ENCODE measurements around the gene TEX52. TPM values are rescaled to one million over a fixed set of nuclear protein-coding genes. Genes with fewer than 3 reads are reported as not detected.

The TEX52 gene
- total RNA-seq, 1 donor from 2014 or later: not detected

DNA sequence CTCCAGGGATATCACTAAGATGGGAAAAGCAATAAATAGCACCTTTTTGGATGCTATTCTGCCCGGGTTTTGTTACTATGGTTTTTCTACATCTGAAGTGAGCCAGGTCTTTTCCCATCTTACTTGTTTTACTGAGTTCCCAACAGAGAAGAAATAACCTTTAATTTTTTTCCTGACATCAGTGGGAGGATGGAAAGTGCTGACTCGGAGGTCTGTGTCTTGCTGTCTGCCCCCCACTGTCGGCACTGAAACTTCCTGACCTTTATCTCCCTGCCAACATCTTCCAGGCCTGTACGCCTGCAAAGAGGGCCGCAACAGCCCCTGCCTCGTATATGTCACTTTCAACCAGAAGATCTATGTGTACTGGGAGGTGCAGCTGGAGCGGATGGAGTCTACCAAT, 33.4 kb downstream of the TEX52 start:
- Histone ChIP-seq H3K4me1 (ENCODE audit: control insufficient read depth in 3 of 3, insufficient read depth in 3 of 3, low read length in 3 of 3) (no peaks in the 10 kb centered on the region), H3K27me3 (ENCODE audit: control insufficient read depth in 3 of 3, insufficient read depth in 3 of 3, low read length in 3 of 3) (no peaks in the 10 kb centered on the region), H3K9ac (ENCODE audit: low read depth in 1 of 3, low read length in 3 of 3) (no peak overlapping the region), H3K36me3 (ENCODE audit: control insufficient read depth in 3 of 3, insufficient read depth in 3 of 3, low read length in 3 of 3) (peaks cover 81 to 90% (median 85%) of the 10 kb centered on the region in 3 donors), H3K4me3 (ENCODE audit: low read length in 3 of 3) (no peak overlapping the region), H3K27ac (ENCODE audit: low read depth, low read length) (no peak overlapping the region), H3K9me3 (ENCODE audit: control insufficient read depth in 3 of 3, low read length in 3 of 3) (no peaks in the 10 kb centered on the region)

DNA sequence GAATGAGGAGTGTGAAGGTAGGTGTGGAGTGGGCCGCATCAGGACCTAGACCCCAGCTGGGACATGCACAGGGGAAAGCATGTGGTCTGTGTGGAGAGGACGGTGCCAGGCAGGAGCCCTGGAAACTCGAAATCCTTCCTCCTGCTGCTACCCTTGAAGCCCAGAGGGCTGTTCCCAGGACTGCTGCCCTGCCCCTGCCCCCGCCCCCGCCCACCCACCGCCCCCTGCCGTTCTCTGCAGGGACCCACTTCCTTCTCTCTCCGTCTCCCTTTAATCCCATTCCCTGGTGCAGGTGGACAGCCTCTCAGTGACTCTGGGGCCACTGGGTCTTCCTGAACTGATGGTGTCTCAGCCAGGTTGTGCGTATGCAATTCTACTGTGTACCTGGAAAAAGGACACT, 36.4 kb downstream of the TEX52 start:
- Histone ChIP-seq H3K27me3 (ENCODE audit: control insufficient read depth in 3 of 3, insufficient read depth in 3 of 3, low read length in 3 of 3) (no peaks in the 10 kb centered on the region), H3K9me3 (ENCODE audit: control insufficient read depth in 3 of 3, low read length in 3 of 3) (no peaks in the 10 kb centered on the region), H3K9ac (ENCODE audit: low read depth in 1 of 3, low read length in 3 of 3) (no peak overlapping the region), H3K4me1 (ENCODE audit: control insufficient read depth in 3 of 3, insufficient read depth in 3 of 3, low read length in 3 of 3) (no peaks in the 10 kb centered on the region), H3K4me3 (ENCODE audit: low read length in 3 of 3) (no peak overlapping the region), H3K36me3 (ENCODE audit: control insufficient read depth in 3 of 3, insufficient read depth in 3 of 3, low read length in 3 of 3) (peaks cover 73 to 75% (median 74%) of the 10 kb centered on the region in 3 donors), H3K27ac (ENCODE audit: low read depth, low read length) (no peak overlapping the region)

DNA sequence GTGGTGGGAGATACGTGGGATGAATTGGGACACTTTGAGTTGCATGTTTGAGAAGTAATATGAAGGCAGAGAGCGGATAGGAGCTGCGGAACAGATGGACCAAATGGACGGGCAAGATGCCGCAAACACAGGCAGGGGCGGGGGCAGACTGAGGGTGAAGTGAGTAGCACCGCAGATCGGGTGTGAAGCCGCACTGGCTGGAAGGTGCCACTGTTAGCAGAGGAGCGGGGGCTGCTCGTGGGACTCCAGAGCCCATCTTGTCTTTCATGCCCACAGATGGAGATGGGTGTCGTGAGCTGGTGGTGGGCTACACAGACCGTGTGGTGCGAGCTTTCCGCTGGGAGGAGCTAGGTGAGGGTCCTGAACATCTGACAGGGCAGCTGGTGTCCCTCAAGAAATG, 37.0 kb downstream of the TEX52 start:
- Histone ChIP-seq H3K4me3 (ENCODE audit: low read length in 3 of 3) (no peak overlapping the region), H3K27ac (ENCODE audit: low read depth, low read length) (no peak overlapping the region), H3K9ac (ENCODE audit: low read depth in 1 of 3, low read length in 3 of 3) (no peak overlapping the region), H3K4me1 (ENCODE audit: control insufficient read depth in 3 of 3, insufficient read depth in 3 of 3, low read length in 3 of 3) (no peaks in the 10 kb centered on the region), H3K36me3 (ENCODE audit: control insufficient read depth in 3 of 3, insufficient read depth in 3 of 3, low read length in 3 of 3) (peaks cover 67 to 71% (median 67%) of the 10 kb centered on the region in 3 donors), H3K27me3 (ENCODE audit: control insufficient read depth in 3 of 3, insufficient read depth in 3 of 3, low read length in 3 of 3) (no peaks in the 10 kb centered on the region), H3K9me3 (ENCODE audit: control insufficient read depth in 3 of 3, low read length in 3 of 3) (no peaks in the 10 kb centered on the region)

DNA sequence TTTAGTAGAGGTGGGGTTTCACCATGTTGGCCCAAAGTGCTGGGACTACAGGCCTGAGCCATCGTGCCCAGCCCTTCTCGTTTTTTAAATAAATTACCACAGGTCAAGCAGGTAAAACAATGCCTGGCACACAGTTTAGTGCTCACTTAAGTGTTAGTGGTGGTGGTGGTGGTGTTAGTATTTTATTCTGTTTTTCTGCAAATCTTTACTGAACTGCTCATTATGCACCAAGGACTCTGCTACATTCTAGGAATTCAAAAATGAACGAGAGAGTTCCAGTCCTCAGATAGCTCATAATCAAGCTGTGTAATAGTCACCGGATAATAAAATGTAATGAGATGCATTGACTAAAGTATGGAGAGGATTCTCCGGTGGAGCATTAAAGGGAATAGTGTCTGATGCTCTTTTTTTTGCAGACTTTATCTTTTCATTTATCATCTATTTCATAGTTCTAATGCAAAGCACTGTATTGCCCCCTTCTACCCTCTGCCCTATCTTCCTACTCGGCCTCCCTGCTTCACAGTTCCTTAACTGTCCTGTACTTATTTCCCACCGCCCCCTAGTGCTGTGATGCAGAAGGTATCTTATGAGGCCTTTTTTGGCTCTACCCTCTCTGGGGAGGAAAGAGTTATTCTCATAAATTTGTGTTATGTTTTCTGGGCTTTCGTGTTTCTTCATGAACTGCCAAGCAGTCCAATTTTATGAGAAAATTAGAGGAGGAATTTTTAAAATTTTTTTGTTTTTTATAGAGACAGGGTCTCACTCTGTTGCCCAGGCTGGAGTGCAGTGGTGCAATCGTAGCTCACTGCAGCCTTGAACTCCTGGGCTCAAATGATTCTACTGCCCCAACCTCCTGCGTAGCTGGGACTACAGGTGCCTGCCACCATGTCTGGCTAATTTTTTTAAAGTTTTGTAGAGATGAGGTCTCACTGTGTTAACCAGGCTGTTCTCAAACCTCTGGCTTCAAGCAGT, 43.3 kb downstream of the TEX52 start:
- peak overlapping the region; percentile 86 to 100 (median 91) for H3K4me3 ChIP-seq (ENCODE audit: low read length in 3 of 3)
- peaks cover 12 to 22% (median 16%) of the 10 kb centered on the region in 3 donors for H3K36me3 ChIP-seq (ENCODE audit: control insufficient read depth in 3 of 3, insufficient read depth in 3 of 3, low read length in 3 of 3)
- H3K4me1 ChIP-seq (ENCODE audit: control insufficient read depth in 3 of 3, insufficient read depth in 3 of 3, low read length in 3 of 3): peaks cover 12 to 18% (median 12%) of the 10 kb centered on the region in 3 donors
- H3K9me3 ChIP-seq (ENCODE audit: control insufficient read depth in 3 of 3, low read length in 3 of 3): no peaks in the 10 kb centered on the region
- H3K27ac ChIP-seq (ENCODE audit: low read depth, low read length): peak overlapping the region; percentile 83
- no peaks in the 10 kb centered on the region for H3K27me3 ChIP-seq (ENCODE audit: control insufficient read depth in 3 of 3, insufficient read depth in 3 of 3, low read length in 3 of 3)
- peak overlapping the region; percentile 73 to 100 (median 89) for H3K9ac ChIP-seq (ENCODE audit: low read depth in 1 of 3, low read length in 3 of 3)

DNA sequence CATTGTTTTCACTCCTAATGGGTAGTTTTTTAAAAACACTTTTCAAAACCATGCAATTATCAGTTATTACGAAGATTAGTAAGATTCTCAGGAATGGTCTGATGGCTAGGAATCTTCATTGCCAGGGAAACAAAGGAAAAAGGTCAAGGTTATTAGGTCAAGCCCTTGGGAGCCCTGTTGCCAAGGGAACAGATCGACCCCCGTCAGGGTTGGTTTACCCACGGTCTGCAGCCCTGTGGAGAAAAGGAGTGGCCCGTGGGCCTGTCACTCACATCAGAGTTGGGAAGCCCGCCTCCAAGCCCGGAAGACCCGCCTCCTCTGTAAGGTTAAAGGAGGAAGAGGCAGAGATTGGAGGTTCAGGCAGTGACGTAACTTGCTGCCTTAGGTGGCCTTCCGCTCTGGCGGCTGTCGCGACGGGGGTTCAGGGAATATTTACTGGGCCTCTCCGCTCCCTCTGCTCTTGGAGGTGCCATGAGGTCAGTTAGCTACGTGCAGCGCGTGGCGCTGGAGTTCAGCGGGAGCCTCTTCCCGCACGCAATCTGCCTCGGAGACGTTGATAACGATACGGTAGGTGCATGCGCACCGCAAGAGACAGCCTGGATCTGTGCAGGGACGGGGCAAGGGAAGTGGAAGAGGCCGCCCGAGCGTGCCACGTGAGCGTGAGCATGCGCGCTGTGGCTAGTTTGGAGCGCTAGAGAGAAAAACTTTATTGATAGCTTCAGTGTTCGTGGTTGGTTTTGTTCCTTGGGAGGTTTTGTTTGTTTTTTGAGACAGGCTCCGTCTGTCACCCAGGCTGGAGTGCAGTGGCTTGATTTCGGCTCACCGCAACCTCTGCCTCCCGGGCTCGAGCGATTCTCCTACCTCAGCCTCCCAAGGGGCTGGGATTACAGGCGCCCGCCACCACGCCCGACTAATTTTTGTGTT, 44.3 kb downstream of the TEX52 start, which contains the start of gene ITFG2:
ITFG2 (plus strand) TSS at position 379 of the 924 bp plus-strand sequence; CDS start at position 472, 93 bp downstream.
- no peaks in the 10 kb centered on the region for H3K27me3 ChIP-seq (ENCODE audit: control insufficient read depth in 3 of 3, insufficient read depth in 3 of 3, low read length in 3 of 3)
- H3K27ac ChIP-seq (ENCODE audit: low read depth, low read length): peak within 1 kb of the TSS; percentile 83
- peaks cover 12 to 18% (median 12%) of the 10 kb centered on the region in 3 donors for H3K4me1 ChIP-seq (ENCODE audit: control insufficient read depth in 3 of 3, insufficient read depth in 3 of 3, low read length in 3 of 3)
- H3K9ac ChIP-seq (ENCODE audit: low read depth in 1 of 3, low read length in 3 of 3): peak within 1 kb of the TSS; percentile 73 to 100 (median 89)
- H3K36me3 ChIP-seq (ENCODE audit: control insufficient read depth in 3 of 3, insufficient read depth in 3 of 3, low read length in 3 of 3): peaks cover 5 to 13% (median 8%) of the 10 kb centered on the region in 3 donors
- H3K9me3 ChIP-seq (ENCODE audit: control insufficient read depth in 3 of 3, low read length in 3 of 3): no peaks in the 10 kb centered on the region
- peak within 1 kb of the TSS; percentile 86 to 100 (median 91) for H3K4me3 ChIP-seq (ENCODE audit: low read length in 3 of 3)

DNA sequence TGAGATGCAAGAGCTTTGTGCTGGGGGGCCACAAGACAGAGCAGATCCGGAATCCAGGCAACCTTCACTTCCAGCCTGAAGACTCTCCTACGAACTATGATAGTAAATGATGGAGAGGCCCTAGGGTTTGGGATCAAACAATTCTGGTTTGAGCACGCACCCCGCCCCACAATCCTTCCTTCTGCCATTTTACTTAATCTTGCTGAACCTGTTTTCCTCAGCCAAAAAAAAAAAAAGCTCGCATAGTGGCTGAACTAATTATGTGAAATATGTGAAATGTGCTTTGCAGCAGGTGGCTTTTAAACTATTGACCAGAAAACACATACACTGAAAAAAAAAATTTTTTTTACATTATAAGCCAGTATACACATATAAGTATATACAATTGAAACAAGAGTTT, 45.0 kb downstream of the TEX52 start:
- Histone ChIP-seq H3K27me3 (ENCODE audit: control insufficient read depth in 3 of 3, insufficient read depth in 3 of 3, low read length in 3 of 3) (no peaks in the 10 kb centered on the region), H3K27ac (ENCODE audit: low read depth, low read length) (peak overlapping the region; percentile 83), H3K4me1 (ENCODE audit: control insufficient read depth in 3 of 3, insufficient read depth in 3 of 3, low read length in 3 of 3) (peaks cover 12 to 18% (median 12%) of the 10 kb centered on the region in 3 donors), H3K4me3 (ENCODE audit: low read length in 3 of 3) (peak overlapping the region; percentile 86 to 100 (median 91)), H3K9me3 (ENCODE audit: control insufficient read depth in 3 of 3, low read length in 3 of 3) (no peaks in the 10 kb centered on the region), H3K9ac (ENCODE audit: low read depth in 1 of 3, low read length in 3 of 3) (peak overlapping the region; percentile 47 to 100 (median 83)), H3K36me3 (ENCODE audit: control insufficient read depth in 3 of 3, insufficient read depth in 3 of 3, low read length in 3 of 3) (peaks cover 3 to 8% (median 7%) of the 10 kb centered on the region in 3 donors)

DNA sequence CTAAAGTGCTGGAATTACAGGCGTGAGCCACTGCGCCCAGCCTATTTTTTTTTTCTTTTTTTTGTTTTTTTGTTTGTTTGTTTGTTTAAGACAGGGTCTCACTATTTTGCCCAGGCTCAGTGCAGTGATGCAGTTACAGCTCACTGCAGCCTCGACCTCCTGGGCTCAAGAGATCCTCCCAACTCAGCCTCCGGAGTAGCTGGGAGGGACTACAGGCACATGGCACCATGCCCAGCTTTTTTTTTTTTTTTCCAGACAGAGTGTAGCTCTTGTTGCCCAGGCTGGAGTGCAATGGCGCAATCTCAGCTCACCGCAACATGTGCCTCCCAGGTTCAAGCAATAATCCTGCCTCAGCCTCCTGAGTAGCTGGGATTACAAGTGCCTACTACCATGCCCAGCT, 50.1 kb downstream of the TEX52 start:
- H3K27me3 ChIP-seq (ENCODE audit: control insufficient read depth in 3 of 3, insufficient read depth in 3 of 3, low read length in 3 of 3): no peaks in the 10 kb centered on the region
- H3K4me3 ChIP-seq (ENCODE audit: low read length in 3 of 3): no peak overlapping the region
- H3K4me1 ChIP-seq (ENCODE audit: control insufficient read depth in 3 of 3, insufficient read depth in 3 of 3, low read length in 3 of 3): peaks cover 3 to 11% (median 10%) of the 10 kb centered on the region in 3 donors
- H3K27ac ChIP-seq (ENCODE audit: low read depth, low read length): no peak overlapping the region
- no peaks in the 10 kb centered on the region for H3K9me3 ChIP-seq (ENCODE audit: control insufficient read depth in 3 of 3, low read length in 3 of 3)
- no peak overlapping the region for H3K9ac ChIP-seq (ENCODE audit: low read depth in 1 of 3, low read length in 3 of 3)
- H3K36me3 ChIP-seq (ENCODE audit: control insufficient read depth in 3 of 3, insufficient read depth in 3 of 3, low read length in 3 of 3): peaks cover 14 to 40% (median 36%) of the 10 kb centered on the region in 3 donors

DNA sequence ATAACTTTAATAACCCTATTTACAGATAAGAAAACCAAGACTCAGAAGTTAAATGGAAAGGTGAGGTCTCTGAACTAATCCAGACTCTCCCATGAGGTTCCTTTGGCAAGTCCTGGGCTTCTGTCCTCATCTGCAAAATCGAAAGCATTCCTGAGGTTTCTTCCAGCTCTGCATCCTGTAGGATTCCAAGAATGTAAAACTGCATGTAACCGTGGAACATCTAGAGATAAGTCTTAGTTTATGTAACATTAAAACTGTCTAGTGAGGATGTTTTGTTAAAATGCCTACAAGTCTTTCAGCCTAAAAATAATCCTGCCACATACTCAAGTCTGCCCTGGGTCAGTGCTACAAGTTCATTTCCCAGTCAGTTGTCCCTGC, 51.7 kb downstream of the TEX52 start:
- Histone ChIP-seq H3K27ac (ENCODE audit: low read depth, low read length) (no peak overlapping the region), H3K9me3 (ENCODE audit: control insufficient read depth in 3 of 3, low read length in 3 of 3) (no peaks in the 10 kb centered on the region), H3K27me3 (ENCODE audit: control insufficient read depth in 3 of 3, insufficient read depth in 3 of 3, low read length in 3 of 3) (no peaks in the 10 kb centered on the region), H3K4me3 (ENCODE audit: low read length in 3 of 3) (no peak overlapping the region), H3K36me3 (ENCODE audit: control insufficient read depth in 3 of 3, insufficient read depth in 3 of 3, low read length in 3 of 3) (peaks cover 27 to 56% (median 49%) of the 10 kb centered on the region in 3 donors), H3K9ac (ENCODE audit: low read depth in 1 of 3, low read length in 3 of 3) (no peak overlapping the region), H3K4me1 (ENCODE audit: control insufficient read depth in 3 of 3, insufficient read depth in 3 of 3, low read length in 3 of 3) (peaks cover 7 to 13% (median 10%) of the 10 kb centered on the region in 3 donors)

DNA sequence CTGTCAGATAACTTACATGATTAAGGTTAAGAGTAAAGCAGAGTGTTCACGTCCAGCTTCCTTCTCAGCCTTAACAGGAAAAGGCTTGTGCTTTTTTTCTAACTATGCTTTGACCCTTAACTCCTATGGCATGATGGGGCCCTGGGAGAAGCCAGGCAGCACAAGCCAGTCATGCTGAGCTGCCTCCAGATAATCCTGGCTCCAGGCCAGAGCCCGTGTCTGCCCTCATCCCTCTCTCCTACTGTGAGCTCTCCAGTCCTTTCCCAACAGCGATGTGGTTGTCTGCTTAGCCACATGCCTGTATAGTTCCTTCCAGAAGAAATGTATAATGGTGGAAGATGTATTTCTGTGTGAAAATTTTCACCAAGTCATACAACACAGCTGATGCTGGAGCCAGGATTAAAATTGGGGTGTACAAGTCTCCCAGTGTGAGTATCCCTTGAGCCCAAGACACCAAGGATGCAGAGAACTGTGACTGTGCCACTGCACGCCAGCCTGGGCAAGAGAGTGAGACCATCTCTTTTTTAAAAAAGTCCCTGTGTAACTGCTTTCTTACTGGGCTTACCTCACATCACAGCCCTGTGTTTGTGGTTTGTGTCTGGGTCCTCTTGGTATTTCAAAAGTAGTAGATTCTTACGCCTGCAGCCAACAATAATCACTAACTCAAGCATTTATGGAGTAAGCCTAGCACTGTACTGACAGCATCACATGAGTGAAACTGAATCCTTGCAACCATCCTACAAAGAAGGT, 52.3 kb downstream of the TEX52 start:
- no peak overlapping the region for H3K27ac ChIP-seq (ENCODE audit: low read depth, low read length)
- no peaks in the 10 kb centered on the region for H3K27me3 ChIP-seq (ENCODE audit: control insufficient read depth in 3 of 3, insufficient read depth in 3 of 3, low read length in 3 of 3)
- H3K4me3 ChIP-seq (ENCODE audit: low read length in 3 of 3): no peak overlapping the region

More for the DNA sequence above, 52.3 kb downstream of the TEX52 start:
- Histone ChIP-seq H3K36me3 (ENCODE audit: control insufficient read depth in 3 of 3, insufficient read depth in 3 of 3, low read length in 3 of 3) (peaks cover 32 to 62% (median 55%) of the 10 kb centered on the region in 3 donors), H3K9ac (ENCODE audit: low read depth in 1 of 3, low read length in 3 of 3) (no peak overlapping the region), H3K9me3 (ENCODE audit: control insufficient read depth in 3 of 3, low read length in 3 of 3) (no peaks in the 10 kb centered on the region), H3K4me1 (ENCODE audit: control insufficient read depth in 3 of 3, insufficient read depth in 3 of 3, low read length in 3 of 3) (peaks cover 7 to 15% (median 10%) of the 10 kb centered on the region in 3 donors)
